ENCODE results near the gene MT1G.

- TF ChIP-seq SPI1 (IDR thresholded peaks at IDR 0.05; ENCODE audit: low read depth, low read length) (no peak), PAX5 (IDR thresholded peaks at IDR 0.05; ENCODE audit: insufficient read depth, low read length, severe bottlenecking) (no peak), POLR2A (IDR thresholded peaks at IDR 0.05; ENCODE audit: low read depth, low read length) (no peak), POLR2AphosphoS5 (IDR thresholded peaks at IDR 0.05; ENCODE audit: low read depth, low read length) (no peak), TAF1 (IDR thresholded peaks at IDR 0.05; ENCODE audit: low read depth, low read length) (no peak)
Observed at GRCh38 chr16:56684926-56685590, 17.2 kb upstream of the MT1G start.
